ENCODE data around the gene ZMAT3.

The ZMAT3 gene

DNA sequence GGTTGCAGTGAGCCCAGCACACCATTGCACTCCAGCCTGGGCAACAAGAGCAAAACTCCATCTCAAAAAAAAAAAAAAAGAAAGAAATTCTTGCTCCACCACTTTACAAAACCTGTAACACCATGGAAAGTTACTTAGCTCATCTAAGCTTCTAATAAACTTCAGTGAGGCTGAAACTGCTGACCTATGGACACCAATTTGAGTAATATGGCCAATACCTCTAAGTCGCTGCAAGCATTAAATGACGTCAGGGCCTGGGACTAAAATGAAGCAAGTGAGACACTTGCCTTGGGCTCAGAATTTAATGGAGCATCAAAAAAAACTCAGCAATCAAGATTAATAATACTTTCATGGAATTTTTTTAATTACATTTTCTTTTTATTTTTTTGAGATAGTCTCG is 42.5 kb downstream of the ZMAT3 start:
- no peak for TF ChIP-seq EZH2phosphoT487 (IDR thresholded peaks at IDR 0.05; ENCODE audit: low read length)
- TF ChIP-seq, protein P1, sequence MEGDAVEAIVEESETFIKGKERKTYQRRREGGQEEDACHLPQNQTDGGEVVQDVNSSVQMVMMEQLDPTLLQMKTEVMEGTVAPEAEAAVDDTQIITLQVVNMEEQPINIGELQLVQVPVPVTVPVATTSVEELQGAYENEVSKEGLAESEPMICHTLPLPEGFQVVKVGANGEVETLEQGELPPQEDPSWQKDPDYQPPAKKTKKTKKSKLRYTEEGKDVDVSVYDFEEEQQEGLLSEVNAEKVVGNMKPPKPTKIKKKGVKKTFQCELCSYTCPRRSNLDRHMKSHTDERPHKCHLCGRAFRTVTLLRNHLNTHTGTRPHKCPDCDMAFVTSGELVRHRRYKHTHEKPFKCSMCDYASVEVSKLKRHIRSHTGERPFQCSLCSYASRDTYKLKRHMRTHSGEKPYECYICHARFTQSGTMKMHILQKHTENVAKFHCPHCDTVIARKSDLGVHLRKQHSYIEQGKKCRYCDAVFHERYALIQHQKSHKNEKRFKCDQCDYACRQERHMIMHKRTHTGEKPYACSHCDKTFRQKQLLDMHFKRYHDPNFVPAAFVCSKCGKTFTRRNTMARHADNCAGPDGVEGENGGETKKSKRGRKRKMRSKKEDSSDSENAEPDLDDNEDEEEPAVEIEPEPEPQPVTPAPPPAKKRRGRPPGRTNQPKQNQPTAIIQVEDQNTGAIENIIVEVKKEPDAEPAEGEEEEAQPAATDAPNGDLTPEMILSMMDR (IDR thresholded peaks at IDR 0.05; ENCODE audit: low read length): no peak
- TF ChIP-seq EZH2 (optimal IDR thresholded peaks at IDR 0.05; ENCODE audit: low read depth, low read length): no peak
- H3K4me2 ChIP-seq (ENCODE audit: low read depth, low read length): no peak overlapping the region

GRCh38 chr3:179028408-179028807 is 43.2 kb downstream of the ZMAT3 start:
- H3K36me3 ChIP-seq (replicated peaks; ENCODE audit: insufficient read depth, low read length): no peaks in the 10 kb centered on the region
- no peak overlapping the region for H3K4me2 ChIP-seq (ENCODE audit: low read depth, low read length)
- no peak overlapping the region for H3K4me3 ChIP-seq (ENCODE audit: low read length)
- H3K9me2 ChIP-seq (replicated peaks; ENCODE audit: insufficient read depth, low read length): no peaks in the 10 kb centered on the region
- H3K4me1 ChIP-seq (ENCODE audit: low read length): no peaks in the 10 kb centered on the region
- no peaks in the 10 kb centered on the region for H3F3A ChIP-seq (ENCODE audit: insufficient read depth, low read length)
- no peak for DNase-seq
- no peak overlapping the region for H3K9ac ChIP-seq (ENCODE audit: low read length)
- no peak overlapping the region for H3K27ac ChIP-seq (ENCODE audit: low read length)
- no peaks in the 10 kb centered on the region for H3K9me3 ChIP-seq (replicated peaks; ENCODE audit: insufficient read depth, low read length)
- no peaks in the 10 kb centered on the region for H3K79me2 ChIP-seq (ENCODE audit: low read length)
- TF ChIP-seq EZH2 (optimal IDR thresholded peaks at IDR 0.05; ENCODE audit: low read depth, low read length) (no peak), EZH2phosphoT487 (IDR thresholded peaks at IDR 0.05; ENCODE audit: low read length) (no peak)
- TF ChIP-seq, protein P1 (IDR thresholded peaks at IDR 0.05; ENCODE audit: low read length): no peak
- no peak overlapping the region for H2AFZ ChIP-seq (ENCODE audit: low read length)
- H3K27me3 ChIP-seq (replicated peaks; ENCODE audit: insufficient read depth, low read length): no peaks in the 10 kb centered on the region
- no peaks in the 10 kb centered on the region for H4K20me1 ChIP-seq (ENCODE audit: insufficient read depth, low read length)

More for the DNA sequence above, 42.5 kb downstream of the ZMAT3 start:
- Histone ChIP-seq H3K9me2 (replicated peaks; ENCODE audit: insufficient read depth, low read length) (no peaks in the 10 kb centered on the region), H3K36me3 (replicated peaks; ENCODE audit: insufficient read depth, low read length) (no peaks in the 10 kb centered on the region), H3K4me1 (ENCODE audit: low read length) (no peaks in the 10 kb centered on the region), H3K27me3 (replicated peaks; ENCODE audit: insufficient read depth, low read length) (no peaks in the 10 kb centered on the region), H3K27ac (ENCODE audit: low read length) (no peak overlapping the region), H4K20me1 (ENCODE audit: insufficient read depth, low read length) (no peaks in the 10 kb centered on the region), H3K9me3 (replicated peaks; ENCODE audit: insufficient read depth, low read length) (no peaks in the 10 kb centered on the region), H2AFZ (ENCODE audit: low read length) (no peak overlapping the region), H3K9ac (ENCODE audit: low read length) (no peak overlapping the region), H3K4me3 (ENCODE audit: low read length) (no peak overlapping the region), H3F3A (ENCODE audit: insufficient read depth, low read length) (no peaks in the 10 kb centered on the region), H3K79me2 (ENCODE audit: low read length) (no peaks in the 10 kb centered on the region)
- no peak for DNase-seq

GRCh38 chr3:179027326-179027900 is 44.2 kb downstream of the ZMAT3 start:
- H4K20me1 ChIP-seq (ENCODE audit: insufficient read depth, low read length): no peaks in the 10 kb centered on the region
- no peak overlapping the region for H2AFZ ChIP-seq (ENCODE audit: low read length)
- H3F3A ChIP-seq (ENCODE audit: insufficient read depth, low read length): no peaks in the 10 kb centered on the region
- TF ChIP-seq, protein P1 (IDR thresholded peaks at IDR 0.05; ENCODE audit: low read length): no peak
- TF ChIP-seq EZH2phosphoT487 (IDR thresholded peaks at IDR 0.05; ENCODE audit: low read length) (no peak), EZH2 (optimal IDR thresholded peaks at IDR 0.05; ENCODE audit: low read depth, low read length) (no peak)
- no peak for DNase-seq
- no peaks in the 10 kb centered on the region for H3K9me2 ChIP-seq (replicated peaks; ENCODE audit: insufficient read depth, low read length)
- no peak overlapping the region for H3K27ac ChIP-seq (ENCODE audit: low read length)
- H3K4me1 ChIP-seq (ENCODE audit: low read length): no peaks in the 10 kb centered on the region
- H3K9ac ChIP-seq (ENCODE audit: low read length): no peak overlapping the region
- H3K4me3 ChIP-seq (ENCODE audit: low read length): no peak overlapping the region
- no peak overlapping the region for H3K4me2 ChIP-seq (ENCODE audit: low read depth, low read length)
- no peaks in the 10 kb centered on the region for H3K27me3 ChIP-seq (replicated peaks; ENCODE audit: insufficient read depth, low read length)
- no peaks in the 10 kb centered on the region for H3K36me3 ChIP-seq (replicated peaks; ENCODE audit: insufficient read depth, low read length)
- H3K9me3 ChIP-seq (replicated peaks; ENCODE audit: insufficient read depth, low read length): no peaks in the 10 kb centered on the region
- H3K79me2 ChIP-seq (ENCODE audit: low read length): no peaks in the 10 kb centered on the region

Data from MM.1S (cell line).